ENCODE data around the gene CHTOP. TPM values are rescaled to one million over a fixed set of nuclear protein-coding genes. Genes with fewer than 3 reads are reported as not detected.

The CHTOP gene
- total RNA-seq, 1 donor from 2014 or later, result 67.3 TPM

DNA sequence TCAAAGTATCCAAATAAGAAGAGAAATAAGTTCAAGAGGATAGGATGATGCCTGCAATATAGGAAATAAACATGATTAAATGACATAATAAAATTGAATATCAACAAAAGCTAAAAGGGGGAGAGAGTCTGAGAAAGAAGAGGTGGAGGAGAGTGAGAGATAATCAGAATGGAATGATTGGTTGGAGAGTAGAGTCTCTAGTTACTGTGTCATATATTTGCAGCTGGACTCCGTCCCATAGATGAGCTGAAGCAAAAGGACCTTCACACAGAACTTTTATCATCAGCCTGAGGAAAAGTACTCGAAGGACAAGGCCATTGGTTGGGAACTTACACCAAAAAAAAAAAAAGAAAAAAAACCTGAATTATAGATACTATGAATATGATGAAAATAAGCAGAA lies 45.4 kb upstream of the CHTOP start:
- no peak for DNase-seq (ENCODE audit: extremely low spot score in 2 of 2)
- H3K36me3 ChIP-seq, result no peaks in the 10 kb centered on the region
- no peaks in the 10 kb centered on the region for H3K9me3 ChIP-seq
- TF ChIP-seq, protein P1, sequence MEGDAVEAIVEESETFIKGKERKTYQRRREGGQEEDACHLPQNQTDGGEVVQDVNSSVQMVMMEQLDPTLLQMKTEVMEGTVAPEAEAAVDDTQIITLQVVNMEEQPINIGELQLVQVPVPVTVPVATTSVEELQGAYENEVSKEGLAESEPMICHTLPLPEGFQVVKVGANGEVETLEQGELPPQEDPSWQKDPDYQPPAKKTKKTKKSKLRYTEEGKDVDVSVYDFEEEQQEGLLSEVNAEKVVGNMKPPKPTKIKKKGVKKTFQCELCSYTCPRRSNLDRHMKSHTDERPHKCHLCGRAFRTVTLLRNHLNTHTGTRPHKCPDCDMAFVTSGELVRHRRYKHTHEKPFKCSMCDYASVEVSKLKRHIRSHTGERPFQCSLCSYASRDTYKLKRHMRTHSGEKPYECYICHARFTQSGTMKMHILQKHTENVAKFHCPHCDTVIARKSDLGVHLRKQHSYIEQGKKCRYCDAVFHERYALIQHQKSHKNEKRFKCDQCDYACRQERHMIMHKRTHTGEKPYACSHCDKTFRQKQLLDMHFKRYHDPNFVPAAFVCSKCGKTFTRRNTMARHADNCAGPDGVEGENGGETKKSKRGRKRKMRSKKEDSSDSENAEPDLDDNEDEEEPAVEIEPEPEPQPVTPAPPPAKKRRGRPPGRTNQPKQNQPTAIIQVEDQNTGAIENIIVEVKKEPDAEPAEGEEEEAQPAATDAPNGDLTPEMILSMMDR (IDR thresholded peaks at IDR 0.05), result no peak
- TF ChIP-seq POLR2AphosphoS5 (IDR thresholded peaks at IDR 0.05; ENCODE audit: insufficient read depth in 1 of 2, low read depth in 1 of 2) (no peak), POLR2A (IDR thresholded peaks at IDR 0.05) (no peak)
- no peaks in the 10 kb centered on the region for H3K27me3 ChIP-seq
- H3K27ac ChIP-seq, result no peak overlapping the region
- intact Hi-C loops (cut with DNase I), result no loop called here
- no peaks in the 10 kb centered on the region for H3K4me1 ChIP-seq
- H3K4me3 ChIP-seq, result no peak overlapping the region

DNA sequence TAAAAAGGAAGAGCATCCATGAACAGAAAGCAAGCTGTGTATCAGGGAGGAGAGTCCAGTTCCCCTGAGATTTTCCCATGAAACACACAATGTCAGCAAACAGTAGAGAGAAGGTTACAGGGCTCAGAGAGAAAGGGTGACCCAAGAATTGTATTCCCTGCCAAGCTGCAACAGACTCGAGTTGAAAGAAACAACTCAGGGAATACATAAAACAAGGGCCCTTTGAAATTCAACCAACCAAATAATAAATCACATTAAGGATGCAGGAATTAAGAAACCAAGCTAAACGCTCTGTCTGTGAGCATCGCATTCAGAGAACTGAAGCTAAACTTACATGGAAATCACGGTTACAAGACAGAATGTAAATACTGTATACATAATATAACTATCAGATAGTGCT lies 41.1 kb upstream of the CHTOP start:
- Histone ChIP-seq H3K4me3 (no peak overlapping the region), H3K4me1 (no peaks in the 10 kb centered on the region), H3K27me3 (no peaks in the 10 kb centered on the region), H3K27ac (no peak overlapping the region), H3K36me3 (no peaks in the 10 kb centered on the region), H3K9me3 (no peaks in the 10 kb centered on the region)
- DNase-seq (ENCODE audit: extremely low spot score in 2 of 2), result no peak
- no peak for TF ChIP-seq POLR2AphosphoS5 (IDR thresholded peaks at IDR 0.05; ENCODE audit: insufficient read depth in 1 of 2, low read depth in 1 of 2)
- TF ChIP-seq, protein P1 (IDR thresholded peaks at IDR 0.05), result no peak
- no peak for TF ChIP-seq POLR2A (IDR thresholded peaks at IDR 0.05)
- intact Hi-C loops (cut with DNase I), result no loop called here

DNA sequence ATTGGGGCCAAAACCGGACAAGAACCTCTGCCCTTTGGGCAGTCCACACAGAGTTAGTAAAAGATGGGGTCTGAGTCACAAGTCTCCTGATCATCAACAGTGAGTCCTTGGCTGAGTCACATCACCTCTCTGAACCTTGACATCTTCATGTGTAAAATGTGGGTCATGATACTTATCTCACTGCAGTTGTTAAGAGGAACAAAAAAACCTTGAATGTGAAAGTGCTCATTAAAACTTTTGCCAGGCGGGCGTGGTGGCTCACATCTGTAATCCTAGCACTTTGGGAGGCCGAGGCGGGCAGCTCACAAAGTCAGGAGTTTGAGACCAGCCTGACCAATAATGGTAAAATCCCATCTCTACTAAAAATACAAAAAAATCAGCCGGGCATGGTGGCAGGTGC lies 36.7 kb upstream of the CHTOP start:
- H3K36me3 ChIP-seq, result no peaks in the 10 kb centered on the region
- H3K4me3 ChIP-seq, result no peak overlapping the region
- no peaks in the 10 kb centered on the region for H3K27me3 ChIP-seq
- DNase-seq (ENCODE audit: extremely low spot score in 2 of 2), result no peak
- no peak overlapping the region for H3K27ac ChIP-seq
- intact Hi-C loops (cut with DNase I), result no loop called here
- H3K4me1 ChIP-seq, result no peaks in the 10 kb centered on the region
- no peaks in the 10 kb centered on the region for H3K9me3 ChIP-seq
- peak in 1 of 2 donors; percentile 8 for TF ChIP-seq POLR2AphosphoS5 (IDR thresholded peaks at IDR 0.05; ENCODE audit: insufficient read depth in 1 of 2, low read depth in 1 of 2)
- TF ChIP-seq, protein P1 (IDR thresholded peaks at IDR 0.05), result no peak
- TF ChIP-seq POLR2A (IDR thresholded peaks at IDR 0.05), result no peak

GRCh38 chr1:153598309-153599172 lies 35.3 kb upstream of the CHTOP start:
- TF ChIP-seq POLR2A (IDR thresholded peaks at IDR 0.05), result no peak
- no peaks in the 10 kb centered on the region for H3K27me3 ChIP-seq
- no peaks in the 10 kb centered on the region for H3K36me3 ChIP-seq
- H3K27ac ChIP-seq, result no peak overlapping the region
- H3K4me1 ChIP-seq, result no peaks in the 10 kb centered on the region
- intact Hi-C loops (cut with DNase I), result no loop called here
- DNase-seq (ENCODE audit: extremely low spot score in 2 of 2), result no peak
- H3K9me3 ChIP-seq, result no peaks in the 10 kb centered on the region
- no peak overlapping the region for H3K4me3 ChIP-seq

GRCh38 chr1:153599847-153600246 lies 34.0 kb upstream of the CHTOP start:
- no peaks in the 10 kb centered on the region for H3K27me3 ChIP-seq

More at GRCh38 chr1:153599847-153600246, 34.0 kb upstream of the CHTOP start:
- no peak for DNase-seq (ENCODE audit: extremely low spot score in 2 of 2)
- Histone ChIP-seq H3K36me3 (no peaks in the 10 kb centered on the region), H3K4me1 (no peaks in the 10 kb centered on the region), H3K4me3 (no peak overlapping the region), H3K9me3 (no peaks in the 10 kb centered on the region), H3K27ac (no peak overlapping the region)
- intact Hi-C loops (cut with DNase I), result no loop called here
- TF ChIP-seq POLR2A (IDR thresholded peaks at IDR 0.05) (no peak), POLR2AphosphoS5 (IDR thresholded peaks at IDR 0.05; ENCODE audit: insufficient read depth in 1 of 2, low read depth in 1 of 2) (no peak)
- TF ChIP-seq, protein P1 (IDR thresholded peaks at IDR 0.05), result no peak
